Fibroblast of lung (primary cell): ENCODE measurements around the gene HSD11B1L. TPM values are rescaled to one million over a fixed set of nuclear protein-coding genes. Genes with fewer than 3 reads are reported as not detected.
"Not testable (repeated sequence)": the region's sequence is repeated elsewhere in the genome, so short reads cannot be mapped to it uniquely, and the experiment has no call there.

ENCODE experiments used
- DNase-seq, 2 donors: peaks; one replicate each; pipeline versions ENCODE4 v3.0.0 to v3.0.0-alpha.2; 2010; ENCODE audit warnings: low read depth in 2 of 2
- H2AFZ ChIP-seq: 2 replicates; pipeline ENCODE4 v1.5.1; 2012; ENCODE audit warnings: low read length, control low read depth, inconsistent platforms
- H3K27ac ChIP-seq: 2 replicates; pipeline ENCODE4 v1.5.1; 2011; ENCODE audit warnings: low read length, control low read depth; ENCODE audit not compliant: insufficient read depth
- H3K27me3 ChIP-seq: 2 replicates; pipeline ENCODE4 v1.5.1; 2011; ENCODE audit warnings: mild to moderate bottlenecking, low read length; ENCODE audit not compliant: control insufficient read depth, insufficient read depth
- H3K36me3 ChIP-seq: 2 replicates; pipeline ENCODE4 v1.5.1; 2011; ENCODE audit warnings: low read length; ENCODE audit not compliant: control insufficient read depth, insufficient read depth
- H3K4me1 ChIP-seq: 2 replicates; pipeline ENCODE4 v1.5.1; 2011; ENCODE audit warnings: low read length; ENCODE audit not compliant: control insufficient read depth, insufficient read depth; ENCODE audit errors: extremely low read depth
- H3K4me2 ChIP-seq: 2 replicates; pipeline ENCODE4 v1.5.1; 2011; ENCODE audit warnings: low read length, control low read depth; ENCODE audit not compliant: insufficient read depth; ENCODE audit errors: extremely low read depth
- H3K4me3 ChIP-seq, 4 experiments: fragments of 200-600 bp in 1 of 4; sonication (generic) in 1 of 4; replicated peaks in 1 of 4; 2 replicates each; pipeline ENCODE4 v1.5.1; 2011 to 2016; ENCODE audit warnings: low read length in 4 of 4, low read depth in 3 of 4, mild to moderate bottlenecking in 3 of 4, control low read depth in 2 of 4, inconsistent platforms in 1 of 4, mixed read lengths in 1 of 4; ENCODE audit not compliant: insufficient read depth in 1 of 4; ENCODE audit errors: control extremely low read depth in 1 of 4
- H3K79me2 ChIP-seq: 2 replicates; pipeline ENCODE4 v1.5.1; 2012; ENCODE audit warnings: mild to moderate bottlenecking, low read length, inconsistent platforms; ENCODE audit not compliant: control insufficient read depth, insufficient read depth
- H3K9ac ChIP-seq: 2 replicates; pipeline ENCODE4 v1.5.1; 2011; ENCODE audit warnings: mild to moderate bottlenecking, low read length, control low read depth; ENCODE audit not compliant: insufficient read depth
- H3K9me3 ChIP-seq: 2 replicates; pipeline ENCODE4 v1.5.1; 2012; ENCODE audit warnings: low read depth, low read length; ENCODE audit not compliant: control insufficient read depth, insufficient read depth
- H4K20me1 ChIP-seq: 2 replicates; pipeline ENCODE4 v1.5.1; 2011; ENCODE audit warnings: low read length; ENCODE audit not compliant: control insufficient read depth, insufficient read depth; ENCODE audit errors: extremely low read depth
- EZH2 ChIP-seq: IDR thresholded peaks from 2 replicates; pipeline ENCODE4 v1.5.1; 2012; ENCODE audit warnings: low read length, control low read depth, mild to moderate bottlenecking; ENCODE audit errors: missing control alignments
- polyA plus RNA-seq, 2 donors: library from polyadenylated mRNA; depleted of rRNA in 1 of 2; stranded (reverse) in 1 of 2; unstranded in 1 of 2; fragments of >200 nt; gene quantifications; 2 replicates each; pipeline ENCODE4 v1.2.1, GENCODE V29; 2011 to 2012; ENCODE audit warnings: missing spikeins in 1 of 2
- total RNA-seq: library from RNA; depleted of rRNA; stranded (reverse); fragments of >200 nt; gene quantifications from 2 replicates; pipeline ENCODE4 v1.2.1, GENCODE V29; 2014
- TF ChIP-seq, protein P1 (sequence below), 2 donors: IDR thresholded peaks in 1 of 2; conservative IDR thresholded peaks in 1 of 2; 1 replicate in 1 of 2; 2 replicates in 1 of 2; pipeline ENCODE4 v1.5.1; 2011 to 2012; ENCODE audit warnings: low read length in 2 of 2, control low read depth in 1 of 2, inconsistent platforms in 1 of 2, low read depth in 1 of 2, mild to moderate bottlenecking in 1 of 2

Gene HSD11B1L
- total and polyA plus RNA-seq, 2 donors (not counting 1 experiment from before 2014, with no cell fraction given): 5.1 to 13.0 TPM

GRCh38 chr19:5702053-5702410, 21.2 kb downstream of the HSD11B1L start:
- H3K79me2 ChIP-seq, H3K27me3 ChIP-seq, H3K4me2 ChIP-seq, H3K9me3 ChIP-seq, H3K27ac ChIP-seq, H4K20me1 ChIP-seq, DNase-seq, H3K4me1 ChIP-seq, H3K9ac ChIP-seq, H2AFZ ChIP-seq, H3K4me3 ChIP-seq: not testable (repeated sequence)
- peaks cover 42% of the 10 kb centered on the region for H3K36me3 ChIP-seq

GRCh38 chr19:5703819-5704818, 23.3 kb downstream of the HSD11B1L start:
- Histone ChIP-seq H3K36me3 (peaks cover 41% of the 10 kb centered on the region), H3K79me2 (no peaks in the 10 kb centered on the region), H3K27ac (no peak overlapping the region), H3K9ac (no peak overlapping the region), H3K4me3 (no peak overlapping the region), H2AFZ (no peak overlapping the region), H3K4me2 (no peak overlapping the region), H3K4me1 (peaks cover 2% of the 10 kb centered on the region), H3K27me3 (no peaks in the 10 kb centered on the region), H4K20me1 (no peaks in the 10 kb centered on the region), H3K9me3 (no peaks in the 10 kb centered on the region)
- TF ChIP-seq, protein P1, sequence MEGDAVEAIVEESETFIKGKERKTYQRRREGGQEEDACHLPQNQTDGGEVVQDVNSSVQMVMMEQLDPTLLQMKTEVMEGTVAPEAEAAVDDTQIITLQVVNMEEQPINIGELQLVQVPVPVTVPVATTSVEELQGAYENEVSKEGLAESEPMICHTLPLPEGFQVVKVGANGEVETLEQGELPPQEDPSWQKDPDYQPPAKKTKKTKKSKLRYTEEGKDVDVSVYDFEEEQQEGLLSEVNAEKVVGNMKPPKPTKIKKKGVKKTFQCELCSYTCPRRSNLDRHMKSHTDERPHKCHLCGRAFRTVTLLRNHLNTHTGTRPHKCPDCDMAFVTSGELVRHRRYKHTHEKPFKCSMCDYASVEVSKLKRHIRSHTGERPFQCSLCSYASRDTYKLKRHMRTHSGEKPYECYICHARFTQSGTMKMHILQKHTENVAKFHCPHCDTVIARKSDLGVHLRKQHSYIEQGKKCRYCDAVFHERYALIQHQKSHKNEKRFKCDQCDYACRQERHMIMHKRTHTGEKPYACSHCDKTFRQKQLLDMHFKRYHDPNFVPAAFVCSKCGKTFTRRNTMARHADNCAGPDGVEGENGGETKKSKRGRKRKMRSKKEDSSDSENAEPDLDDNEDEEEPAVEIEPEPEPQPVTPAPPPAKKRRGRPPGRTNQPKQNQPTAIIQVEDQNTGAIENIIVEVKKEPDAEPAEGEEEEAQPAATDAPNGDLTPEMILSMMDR (conservative IDR thresholded peaks at IDR 0.05 in 1 of 2, IDR thresholded peaks at IDR 0.05 in 1 of 2; ENCODE audit: low read depth in 1 of 2, low read length in 2 of 2): no peak
- no peak for TF ChIP-seq EZH2
- no peak for DNase-seq

- peaks cover 2% of the 10 kb centered on the region for H3K4me1 ChIP-seq
- H3K27ac ChIP-seq: no peak overlapping the region
- H3K9me3 ChIP-seq: no peaks in the 10 kb centered on the region
- H3K4me3 ChIP-seq: no peak overlapping the region
- no peak for DNase-seq
- H3K27me3 ChIP-seq: no peaks in the 10 kb centered on the region
- H3K79me2 ChIP-seq: no peaks in the 10 kb centered on the region
- no peak overlapping the region for H2AFZ ChIP-seq
- no peaks in the 10 kb centered on the region for H4K20me1 ChIP-seq
- H3K4me2 ChIP-seq: no peak overlapping the region
- H3K36me3 ChIP-seq: peaks cover 38% of the 10 kb centered on the region
- H3K9ac ChIP-seq: no peak overlapping the region
- TF ChIP-seq EZH2: no peak
- TF ChIP-seq, protein P1 (conservative IDR thresholded peaks at IDR 0.05 in 1 of 2, IDR thresholded peaks at IDR 0.05 in 1 of 2; ENCODE audit: low read depth in 1 of 2, low read length in 2 of 2): no peak
Observed at GRCh38 chr19:5705552-5705951, 24.7 kb downstream of the HSD11B1L start.
